ENCODE data around the gene ADH7.
"Not testable (repeated sequence)": the region's sequence is repeated elsewhere in the genome, so short reads cannot be mapped to it uniquely, and the experiment has no call there.

Gene ADH7

DNA sequence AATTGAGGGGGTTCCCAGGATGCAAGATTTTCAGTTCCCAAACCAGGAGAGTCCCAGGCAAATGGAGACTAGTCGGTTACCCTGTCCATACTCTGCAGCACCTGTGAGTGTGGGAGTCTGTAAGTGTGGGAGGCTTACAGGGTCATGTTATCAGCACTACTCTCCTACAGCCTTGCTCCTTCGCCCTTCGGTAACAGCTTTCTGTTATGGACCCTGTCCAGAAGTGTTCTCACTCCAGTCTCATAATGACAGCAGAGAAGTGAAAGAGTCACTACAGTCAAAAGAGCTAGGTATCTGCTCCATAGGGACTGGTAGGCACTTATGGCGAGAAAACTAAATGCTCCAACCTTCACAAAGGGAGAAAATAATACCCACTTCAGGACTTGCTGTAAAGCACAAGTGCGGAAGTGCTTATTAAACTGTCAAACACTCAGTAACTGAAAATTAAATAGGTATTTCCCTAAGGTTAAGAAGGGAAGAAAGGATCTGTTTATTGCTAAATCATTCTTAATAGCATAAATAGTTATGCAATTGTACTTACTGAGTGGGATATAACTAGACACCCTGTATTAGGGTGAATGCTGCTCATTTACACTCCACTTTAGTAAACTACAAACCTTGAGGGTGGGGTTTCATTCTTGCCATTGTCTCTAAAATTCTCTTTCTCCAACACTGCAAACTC is 2.7 kb upstream of the ADH7 start:
- H3K4me3 ChIP-seq (replicated peaks; ENCODE audit: low read depth, low read length), result no peak overlapping the region
- no peak for DNase-seq (ENCODE audit: extremely low read depth, insufficient read length)
- TF ChIP-seq CTCF (IDR thresholded peaks at IDR 0.05; ENCODE audit: insufficient read depth, low read length, poor library complexity, severe bottlenecking), result no peak
- no peaks in the 10 kb centered on the region for H3K36me3 ChIP-seq (ENCODE audit: control insufficient read depth, insufficient read depth, low read length)
- H3K27me3 ChIP-seq (replicated peaks; ENCODE audit: control insufficient read depth, insufficient read depth, low read length), result no peaks in the 10 kb centered on the region

GRCh38 chr4:99436976-99437722 is 2.0 kb upstream of the ADH7 start:
- no peak for DNase-seq (ENCODE audit: extremely low read depth, insufficient read length)
- no peak for TF ChIP-seq CTCF (IDR thresholded peaks at IDR 0.05; ENCODE audit: insufficient read depth, low read length, poor library complexity, severe bottlenecking)
- Histone ChIP-seq H3K27me3 (replicated peaks; ENCODE audit: control insufficient read depth, insufficient read depth, low read length) (no peaks in the 10 kb centered on the region), H3K4me3 (replicated peaks; ENCODE audit: low read depth, low read length) (no peak overlapping the region), H3K36me3 (ENCODE audit: control insufficient read depth, insufficient read depth, low read length) (no peaks in the 10 kb centered on the region)

DNA sequence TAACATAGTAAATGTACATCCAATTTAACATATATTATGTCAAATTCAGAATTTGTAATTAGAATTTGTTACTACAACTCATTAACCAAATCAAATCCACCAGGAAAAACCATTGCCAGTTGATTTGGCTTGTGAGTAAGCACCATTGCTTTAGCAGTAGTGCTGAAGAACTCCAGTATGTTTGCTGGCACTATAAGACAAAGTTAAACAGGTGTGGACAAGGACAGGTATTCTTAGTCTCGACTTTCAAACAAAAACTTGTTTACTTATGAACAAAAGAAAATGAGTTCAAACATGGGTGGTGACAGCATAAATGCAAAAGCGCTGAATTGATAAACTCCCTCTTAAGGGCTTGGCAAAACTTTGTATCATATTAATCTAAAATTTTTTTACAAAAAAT is 1.3 kb upstream of the ADH7 start:
- Histone ChIP-seq H3K27me3 (replicated peaks; ENCODE audit: control insufficient read depth, insufficient read depth, low read length) (no peaks in the 10 kb centered on the region), H3K4me3 (replicated peaks; ENCODE audit: low read depth, low read length) (no peak overlapping the region), H3K36me3 (ENCODE audit: control insufficient read depth, insufficient read depth, low read length) (no peaks in the 10 kb centered on the region)
- TF ChIP-seq CTCF (IDR thresholded peaks at IDR 0.05; ENCODE audit: insufficient read depth, low read length, poor library complexity, severe bottlenecking), result no peak
- no peak for DNase-seq (ENCODE audit: extremely low read depth, insufficient read length)

- Histone ChIP-seq H3K27me3 (replicated peaks; ENCODE audit: control insufficient read depth, insufficient read depth, low read length) (no peaks in the 10 kb centered on the region), H3K36me3 (ENCODE audit: control insufficient read depth, insufficient read depth, low read length) (no peaks in the 10 kb centered on the region), H3K4me3 (replicated peaks; ENCODE audit: low read depth, low read length) (no peak overlapping the region)
- TF ChIP-seq CTCF (IDR thresholded peaks at IDR 0.05; ENCODE audit: insufficient read depth, low read length, poor library complexity, severe bottlenecking), result no peak
- no peak for DNase-seq (ENCODE audit: extremely low read depth, insufficient read length)
These were observed 5.0 kb downstream of the ADH7 start for GRCh38 chr4:99430106-99430505.

DNA sequence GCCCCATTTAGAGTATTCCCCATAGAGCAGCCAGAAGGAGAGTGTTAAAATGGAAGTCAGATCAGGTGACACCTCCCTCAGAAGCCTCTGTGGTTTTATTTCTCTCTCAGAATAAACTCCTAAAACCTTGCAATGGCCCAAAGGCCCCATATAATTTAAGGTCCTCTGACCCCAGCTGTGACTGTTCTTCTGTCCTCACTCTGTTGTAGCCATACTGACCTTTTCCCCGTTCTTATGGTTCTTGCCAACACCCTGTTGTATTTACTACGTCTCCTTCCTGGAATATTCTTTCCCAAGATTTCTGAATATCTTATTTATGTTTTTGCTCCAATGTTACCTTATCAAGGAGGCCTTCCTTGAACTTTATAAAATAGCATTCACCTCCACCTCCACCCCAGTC is 18.0 kb downstream of the ADH7 start:
- Histone ChIP-seq H3K36me3 (ENCODE audit: control insufficient read depth, insufficient read depth, low read length) (no peaks in the 10 kb centered on the region), H3K27me3 (replicated peaks; ENCODE audit: control insufficient read depth, insufficient read depth, low read length) (no peaks in the 10 kb centered on the region), H3K4me3 (replicated peaks; ENCODE audit: low read depth, low read length) (no peak overlapping the region)
- DNase-seq (ENCODE audit: extremely low read depth, insufficient read length), result no peak
- TF ChIP-seq CTCF (IDR thresholded peaks at IDR 0.05; ENCODE audit: insufficient read depth, low read length, poor library complexity, severe bottlenecking), result no peak

- not testable (repeated sequence) for H3K36me3 ChIP-seq (ENCODE audit: control insufficient read depth, insufficient read depth, low read length); DNase-seq (ENCODE audit: extremely low read depth, insufficient read length); H3K27me3 ChIP-seq (replicated peaks; ENCODE audit: control insufficient read depth, insufficient read depth, low read length)
These were observed 19.4 kb downstream of the ADH7 start for GRCh38 chr4:99415762-99416161.

GRCh38 chr4:99414902-99415301 is 20.2 kb downstream of the ADH7 start:
- not testable (repeated sequence) for DNase-seq (ENCODE audit: extremely low read depth, insufficient read length); H3K27me3 ChIP-seq (replicated peaks; ENCODE audit: control insufficient read depth, insufficient read depth, low read length)

More at GRCh38 chr4:99415762-99416161, 19.4 kb downstream of the ADH7 start:
- not testable (repeated sequence) for H3K4me3 ChIP-seq (replicated peaks; ENCODE audit: low read depth, low read length)

More at GRCh38 chr4:99414902-99415301, 20.2 kb downstream of the ADH7 start:
- not testable (repeated sequence) for H3K4me3 ChIP-seq (replicated peaks; ENCODE audit: low read depth, low read length); H3K36me3 ChIP-seq (ENCODE audit: control insufficient read depth, insufficient read depth, low read length)
